B cell (primary cell): ENCODE results near the gene KLHL10. TPM values are rescaled to one million over a fixed set of nuclear protein-coding genes. Genes with fewer than 3 reads are reported as not detected.

ENCODE experiments used
- ATAC-seq: fragments of 200-7000 bp; cut with Tn5 transposase; one replicate; pipeline ENCODE4 v1.10.0; 2021; ENCODE audit warnings: low read depth, mild to moderate bottlenecking, moderate number of reproducible peaks, moderate library complexity
- CTCF ChIA-PET: fragments of 350-600 bp; sonication (Branson Sonifier 250); formaldehyde crosslinking; loops from one replicate; lab custom pipeline; 2021; ENCODE audit warnings: antibody characterized with exemption, inconsistent platforms; lab: Charles Lee
- POLR2A ChIA-PET: fragments of 350-600 bp; sonication (Branson Sonifier 250); formaldehyde crosslinking; loops from one replicate; lab custom pipeline; 2021; ENCODE audit warnings: antibody characterized with exemption; lab: Charles Lee
- DNase-seq: peaks from one replicate; pipeline ENCODE4 v3.0.0; 2013
- H2AFZ ChIP-seq: 2 replicates; pipeline ENCODE4 v1.6.1; 2012; ENCODE audit warnings: mild to moderate bottlenecking, low read depth, low read length; ENCODE audit not compliant: insufficient read depth, poor library complexity, severe bottlenecking
- H3K27ac ChIP-seq, 2 donors: 1 replicate in 1 of 2; 2 replicates in 1 of 2; pipeline ENCODE4 v1.5.1; 2012 to 2013; ENCODE audit warnings: low read length in 2 of 2, mild to moderate bottlenecking in 2 of 2, moderate library complexity in 1 of 2
- H3K27me3 ChIP-seq, 4 experiments: fragments of 200-600 bp in 1 of 4; sonication (generic) in 1 of 4; replicated peaks in 1 of 4; 1 replicate in 2 of 4; 2 replicates in 2 of 4; pipeline versions ENCODE4 v1.6.1 to v1.7.0; 2013 to 2016; ENCODE audit warnings: low read length in 3 of 4, mild to moderate bottlenecking in 2 of 4, mixed read lengths in 1 of 4, moderate library complexity in 1 of 4; ENCODE audit not compliant: insufficient read depth in 4 of 4, control insufficient read depth in 3 of 4; ENCODE audit errors: control extremely low read depth in 1 of 4
- H3K36me3 ChIP-seq, 2 experiments: replicated peaks in 1 of 2; 1 replicate in 1 of 2; 2 replicates in 1 of 2; pipeline versions ENCODE4 v1.6.1 to v1.7.1; 2013; ENCODE audit warnings: low read length in 1 of 2; ENCODE audit not compliant: insufficient read depth in 2 of 2, control insufficient read depth in 1 of 2; ENCODE audit errors: control extremely low read depth in 1 of 2, extremely low read depth in 1 of 2
- H3K4me1 ChIP-seq, 2 donors: fragments of 200-600 bp in 1 of 2; sonication (generic) in 1 of 2; 1 replicate in 1 of 2; 2 replicates in 1 of 2; pipeline versions ENCODE4 v1.5.1 to v1.6.1; 2013 to 2017; ENCODE audit warnings: low read length in 2 of 2; ENCODE audit not compliant: control insufficient read depth in 2 of 2, insufficient read depth in 2 of 2
- H3K4me2 ChIP-seq: replicated peaks from 2 replicates; pipeline ENCODE3; 2012; ENCODE audit warnings: mild to moderate bottlenecking, low read depth, low read length; ENCODE audit not compliant: poor library complexity, severe bottlenecking
- H3K4me3 ChIP-seq, 5 experiments: fragments of 200-600 bp in 1 of 5; sonication (generic) in 1 of 5; 1 replicate in 3 of 5; 2 replicates in 2 of 5; pipeline versions ENCODE4 v1.5.1 to v1.7.0; 2011 to 2016; ENCODE audit warnings: low read length in 4 of 5, mild to moderate bottlenecking in 4 of 5, low read depth in 2 of 5, control low read depth in 1 of 5, moderate library complexity in 1 of 5; ENCODE audit not compliant: insufficient read depth in 1 of 5; ENCODE audit errors: control extremely low read depth in 1 of 5, extremely low read depth in 1 of 5
- H3K79me2 ChIP-seq: fragments of 200-600 bp; sonication (generic); one replicate; pipeline ENCODE4 v1.6.0; 2016; ENCODE audit warnings: low read length; ENCODE audit not compliant: control insufficient read depth, insufficient read depth
- H3K9ac ChIP-seq: fragments of 200-600 bp; sonication (generic); 2 replicates; pipeline ENCODE4 v1.6.1; 2017; ENCODE audit warnings: mild to moderate bottlenecking, low read length, moderate library complexity
- H3K9me3 ChIP-seq, 3 donors: one replicate each; pipeline versions ENCODE4 v1.6.1 to v1.7.1; 2013; ENCODE audit warnings: low read length in 2 of 3; ENCODE audit not compliant: control insufficient read depth in 2 of 3, insufficient read depth in 1 of 3; ENCODE audit errors: control extremely low read depth in 1 of 3
- H4K20me1 ChIP-seq: 2 replicates; pipeline ENCODE4 v1.6.0; 2012; ENCODE audit warnings: mild to moderate bottlenecking, low read length; ENCODE audit not compliant: insufficient read depth, control insufficient read depth, poor library complexity, severe bottlenecking
- H3K27ac Mint-ChIP-seq: one replicate; pipeline ENCODE4 v1.8.0; 2021; ENCODE audit warnings: mixed read lengths
- H3K27me3 Mint-ChIP-seq: one replicate; pipeline ENCODE4 v1.8.0; 2021; ENCODE audit warnings: mixed read lengths
- H3K4me1 Mint-ChIP-seq: one replicate; pipeline ENCODE4 v1.8.0; 2021; ENCODE audit warnings: mixed read lengths
- H3K4me3 Mint-ChIP-seq: one replicate; pipeline ENCODE4 v1.8.0; 2021; ENCODE audit warnings: mixed read lengths
- H3K9me3 Mint-ChIP-seq: one replicate; pipeline ENCODE4 v1.8.0; 2022; ENCODE audit warnings: mixed read lengths; ENCODE audit not compliant: insufficient read depth
- EZH2 ChIP-seq: IDR thresholded peaks from 2 replicates; pipeline ENCODE4 v1.6.1; 2012; ENCODE audit warnings: borderline replicate concordance, low read depth, mild to moderate bottlenecking, moderate library complexity, low read length; ENCODE audit not compliant: insufficient read depth, poor library complexity, severe bottlenecking
- WGBS: methylation state at CpG from one replicate; pipeline ENCODE4 v1.1.5; 2013; ENCODE audit warnings: missing lambda C conversion rate; ENCODE audit not compliant: insufficient coverage; 5-methylcytosine and 5-hydroxymethylcytosine counted together
- intact Hi-C: fragments of 100-400 bp; cut with micrococcal nuclease; formaldehyde crosslinking; loops from one replicate; pipeline ENCODE4 v1.10.0; 2022
- polyA plus RNA-seq: library from polyadenylated mRNA; depleted of rRNA; stranded (reverse); fragments of >200 nt; gene quantifications from 2 replicates; pipeline ENCODE4 v1.2.3, GENCODE V29; 2012
- total RNA-seq, 2 donors: library from RNA; stranded (reverse); fragments of 120-200 nt in 1 of 2; gene quantifications; 1 replicate in 1 of 2; 2 replicates in 1 of 2; pipeline versions ENCODE4 v1.2.3 to v1.2.4, GENCODE V29; 2013 to 2022
- TF ChIP-seq, protein P1 (sequence below): fragments of 200-600 bp; IDR thresholded peaks from one replicate; pipeline ENCODE4 v1.8.0; 2022; ENCODE audit warnings: antibody characterized with exemption, mild to moderate bottlenecking

The KLHL10 gene
- total and polyA plus RNA-seq, 2 donors (not counting 1 experiment from before 2014, with no cell fraction given), result 0.12 to 0.37 TPM

DNA sequence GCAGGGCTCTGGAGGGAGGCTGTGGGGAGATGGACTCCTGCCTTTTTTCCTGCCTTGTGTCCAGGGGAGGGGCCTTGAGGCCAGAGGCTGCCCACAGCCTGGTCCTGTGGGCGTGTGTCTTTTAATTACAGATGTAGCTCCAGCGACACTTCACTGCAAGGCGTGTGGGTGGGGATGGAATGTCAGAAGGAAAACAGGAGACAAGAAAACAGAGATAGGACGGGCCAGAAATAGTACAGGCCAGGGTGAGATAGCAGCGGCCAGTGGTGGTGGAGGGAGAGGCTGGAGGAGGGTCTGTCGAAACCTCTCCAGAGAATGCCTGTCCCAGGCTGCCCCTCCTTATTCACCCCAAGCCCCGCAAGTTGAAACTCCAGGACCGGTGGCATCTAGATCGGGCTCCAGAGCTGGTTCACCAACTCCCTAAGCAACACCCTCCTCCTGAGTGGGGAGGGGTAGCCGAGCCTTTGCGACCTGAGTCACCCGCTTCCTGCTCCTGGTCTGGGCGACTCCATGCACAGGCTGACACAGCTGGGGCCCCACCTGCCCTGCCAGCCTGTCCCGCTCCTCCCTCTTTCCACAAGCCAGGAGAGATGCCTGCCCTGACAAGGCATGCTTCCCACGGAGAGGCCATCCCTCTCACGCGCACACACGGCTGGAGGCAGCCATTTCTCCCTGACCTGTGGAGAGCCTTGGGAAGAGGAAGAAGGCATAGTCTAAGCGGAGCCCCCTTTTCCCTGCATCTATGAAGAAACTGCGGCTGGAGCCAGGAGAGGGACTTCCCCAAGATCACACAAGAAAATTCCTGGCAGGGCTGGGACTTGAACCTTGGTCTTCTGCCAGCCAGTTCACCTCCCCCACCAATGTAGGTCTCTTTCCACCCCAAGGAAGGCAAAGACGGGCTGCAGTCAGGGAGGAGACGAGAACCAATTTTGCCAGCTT is 44.5 kb upstream of the KLHL10 start:
- H3K9me3 Mint-ChIP-seq, result no peaks in the 10 kb centered on the region
- Histone ChIP-seq H3K9ac (no peak overlapping the region), H3K4me3 (no peak overlapping the region), H3K36me3 (no peaks in the 10 kb centered on the region), H4K20me1 (no peaks in the 10 kb centered on the region), H3K27ac (no peak overlapping the region), H2AFZ (no peak overlapping the region), H3K4me2 (no peak overlapping the region), H3K9me3 (no peaks in the 10 kb centered on the region), H3K4me1 (no peaks in the 10 kb centered on the region), H3K27me3 (no peaks in the 10 kb centered on the region), H3K79me2 (no peaks in the 10 kb centered on the region)
- ChIA-PET CTCF (interaction anchor here (1.4 kb wide), 1 partner anchor 9 kb away, joined by 4 read pairs; no protein-coding TSS in a partner anchor), POLR2A (no interaction called here)
- no peak for TF ChIP-seq EZH2
- TF ChIP-seq, protein P1, sequence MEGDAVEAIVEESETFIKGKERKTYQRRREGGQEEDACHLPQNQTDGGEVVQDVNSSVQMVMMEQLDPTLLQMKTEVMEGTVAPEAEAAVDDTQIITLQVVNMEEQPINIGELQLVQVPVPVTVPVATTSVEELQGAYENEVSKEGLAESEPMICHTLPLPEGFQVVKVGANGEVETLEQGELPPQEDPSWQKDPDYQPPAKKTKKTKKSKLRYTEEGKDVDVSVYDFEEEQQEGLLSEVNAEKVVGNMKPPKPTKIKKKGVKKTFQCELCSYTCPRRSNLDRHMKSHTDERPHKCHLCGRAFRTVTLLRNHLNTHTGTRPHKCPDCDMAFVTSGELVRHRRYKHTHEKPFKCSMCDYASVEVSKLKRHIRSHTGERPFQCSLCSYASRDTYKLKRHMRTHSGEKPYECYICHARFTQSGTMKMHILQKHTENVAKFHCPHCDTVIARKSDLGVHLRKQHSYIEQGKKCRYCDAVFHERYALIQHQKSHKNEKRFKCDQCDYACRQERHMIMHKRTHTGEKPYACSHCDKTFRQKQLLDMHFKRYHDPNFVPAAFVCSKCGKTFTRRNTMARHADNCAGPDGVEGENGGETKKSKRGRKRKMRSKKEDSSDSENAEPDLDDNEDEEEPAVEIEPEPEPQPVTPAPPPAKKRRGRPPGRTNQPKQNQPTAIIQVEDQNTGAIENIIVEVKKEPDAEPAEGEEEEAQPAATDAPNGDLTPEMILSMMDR, result no peak
- ATAC-seq (no peak), DNase-seq (no peak)
- WGBS, result 81% methylated on average over 10 of the region's 22 CpGs
- H3K4me1 Mint-ChIP-seq, result peaks cover 1% of the 10 kb centered on the region
- intact Hi-C loops, result no loop called here
- no peak overlapping the region for H3K27ac Mint-ChIP-seq
- no peak overlapping the region for H3K4me3 Mint-ChIP-seq
- no peaks in the 10 kb centered on the region for H3K27me3 Mint-ChIP-seq
